Astrocyte of the hippocampus (primary cell): ENCODE results near the gene BAX.

Experiments used
- DNase-seq: peaks from one replicate; pipeline ENCODE4 v3.0.0; 2011; ENCODE audit warnings: low read depth, low spot score

Gene BAX

GRCh38 chr19:48962029-48962848 is 7.6 kb downstream of the BAX start:
- DNase-seq, result peak; percentile 42

- DNase-seq, result no peak
Observed at GRCh38 chr19:48962849-48963165, 8.1 kb downstream of the BAX start.

GRCh38 chr19:48963371-48964204 is 8.9 kb downstream of the BAX start:
- peak; percentile 80 for DNase-seq

GRCh38 chr19:48964205-48965039 is 9.7 kb downstream of the BAX start:
- peak; percentile 25 for DNase-seq

GRCh38 chr19:48965040-48965805 is 10.5 kb downstream of the BAX start, which contains the start of gene FTL:
TSS of gene FTL (plus strand) at chr19:48965309. CDS start at chr19:48965508, 199 bp downstream.
- DNase-seq, result peak; percentile 98

- peak; percentile 91 for DNase-seq
Observed at GRCh38 chr19:48965806-48966540, 11.3 kb downstream of the BAX start.

GRCh38 chr19:48966541-48967345 is 12.1 kb downstream of the BAX start:
- no peak for DNase-seq

GRCh38 chr19:48967346-48968178 is 12.9 kb downstream of the BAX start:
- DNase-seq, result peak; percentile 9

GRCh38 chr19:48968179-48968661 is 13.5 kb downstream of the BAX start:
- peak; percentile 8 for DNase-seq

- DNase-seq, result peak; percentile 22
Observed at GRCh38 chr19:48968813-48969218, 14.1 kb downstream of the BAX start.

- no peak for DNase-seq
Observed at GRCh38 chr19:48969276-48970138, 14.8 kb downstream of the BAX start.

GRCh38 chr19:48970139-48970766 is 15.6 kb downstream of the BAX start:
- no peak for DNase-seq

- DNase-seq, result peak; percentile 90
Observed at GRCh38 chr19:48970923-48971395, 16.3 kb downstream of the BAX start.

- DNase-seq, result no peak
Observed at GRCh38 chr19:48975947-48976847, 21.5 kb downstream of the BAX start.

- no peak for DNase-seq
Observed at GRCh38 chr19:48977061-48977460, 22.4 kb downstream of the BAX start.

GRCh38 chr19:48982280-48982679 is 27.6 kb downstream of the BAX start:
- DNase-seq, result no peak
